Measurements from ENCODE around the gene MUSK.

MUSK gene

DNA sequence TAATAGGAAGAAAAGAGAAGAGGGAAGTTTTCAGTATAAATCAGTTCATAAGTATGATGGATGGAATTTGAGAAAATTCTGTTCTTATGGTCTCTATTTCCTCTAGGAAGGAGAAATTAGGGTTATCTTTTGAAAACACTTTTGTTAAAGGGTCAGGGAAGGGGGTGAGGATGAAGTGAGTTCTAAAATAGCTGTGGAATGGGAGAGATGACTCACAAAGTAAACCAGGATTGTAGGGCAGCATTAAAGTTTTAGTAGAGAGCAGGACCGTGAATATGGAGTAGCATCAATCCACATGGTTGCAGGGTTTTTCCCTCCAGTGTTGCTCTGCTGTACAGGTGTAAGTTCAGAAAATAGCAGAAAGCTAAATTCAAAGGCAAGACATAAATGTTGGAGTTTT lies 32.4 kb downstream of the MUSK start:
- DNase-seq = no peak

DNA sequence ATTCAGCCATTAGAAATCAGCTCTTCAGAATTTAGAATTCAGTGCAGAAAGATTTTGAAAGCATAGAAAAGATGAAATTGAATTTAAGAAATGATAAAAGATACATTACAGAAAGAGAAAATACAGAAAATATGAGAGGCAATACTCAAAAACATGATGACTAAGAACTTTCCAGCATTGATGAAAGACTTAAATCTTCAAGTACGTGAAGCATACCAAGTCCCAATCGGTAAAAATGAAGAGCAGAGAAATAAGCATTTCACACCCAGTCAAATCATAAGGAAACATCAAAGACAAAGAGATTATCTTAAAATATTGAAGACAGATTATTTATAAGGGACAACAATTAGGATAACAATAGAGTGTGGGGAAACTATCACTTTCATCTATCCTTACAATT lies 35.1 kb downstream of the MUSK start:
- DNase-seq = no peak

DNA sequence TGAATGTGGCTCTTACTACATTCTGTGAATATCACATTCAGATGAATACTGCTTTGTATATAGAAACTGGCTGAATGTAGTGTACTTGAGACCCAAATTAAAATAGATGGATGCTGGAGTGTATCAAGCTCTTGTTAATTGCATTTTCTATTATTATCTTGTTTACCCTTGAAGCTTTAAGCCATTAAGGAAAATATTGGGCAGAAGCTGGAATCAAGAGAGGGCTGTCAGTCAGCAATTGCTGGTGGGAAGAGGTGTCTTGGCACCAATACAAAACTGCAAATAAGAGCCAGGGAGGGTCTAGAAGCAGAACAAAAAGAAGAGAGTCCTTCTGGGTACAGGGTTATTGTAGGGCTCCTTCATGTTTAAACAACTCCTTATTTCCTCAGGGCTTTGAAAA lies 38.8 kb downstream of the MUSK start:
- DNase-seq = no peak

DNA sequence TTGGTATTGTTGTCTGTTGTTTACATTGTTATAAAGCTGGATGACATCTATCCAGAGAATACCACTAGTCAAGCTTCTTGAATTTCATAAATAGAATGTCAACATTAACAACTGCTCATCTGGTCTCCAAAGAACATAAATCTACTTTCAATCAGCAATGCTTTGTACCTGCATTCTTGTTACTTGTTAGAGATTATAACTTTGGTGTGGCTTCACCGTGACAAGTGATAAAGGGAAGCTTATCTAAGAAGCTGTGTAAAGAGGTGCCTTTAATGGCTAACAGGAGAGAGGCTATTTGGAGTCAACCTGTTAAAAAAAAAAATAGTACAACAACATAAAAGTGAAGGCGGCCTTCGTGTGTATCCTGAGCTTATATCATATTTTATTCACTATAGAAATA lies 41.8 kb downstream of the MUSK start:
- no peak for DNase-seq

DNA sequence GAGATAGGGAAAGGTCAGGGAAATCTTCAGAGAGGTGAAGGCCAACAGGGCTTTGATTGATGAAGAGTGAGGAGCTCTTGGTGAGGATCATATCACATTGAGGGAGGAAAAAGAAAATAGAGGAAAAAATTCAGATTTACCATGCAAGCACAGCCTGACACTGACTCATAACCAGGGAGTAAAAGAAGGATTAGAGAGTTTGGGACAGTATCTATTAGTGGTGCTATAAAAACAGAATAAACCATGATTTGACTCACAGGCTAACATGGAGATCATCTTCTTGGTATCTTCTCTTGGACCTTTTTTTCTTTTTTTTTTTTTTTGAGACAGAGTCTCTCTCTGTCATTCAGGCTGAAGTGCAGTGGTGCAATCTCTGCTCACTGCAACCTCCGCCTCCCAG lies 44.4 kb downstream of the MUSK start:
- no peak for DNase-seq

DNA sequence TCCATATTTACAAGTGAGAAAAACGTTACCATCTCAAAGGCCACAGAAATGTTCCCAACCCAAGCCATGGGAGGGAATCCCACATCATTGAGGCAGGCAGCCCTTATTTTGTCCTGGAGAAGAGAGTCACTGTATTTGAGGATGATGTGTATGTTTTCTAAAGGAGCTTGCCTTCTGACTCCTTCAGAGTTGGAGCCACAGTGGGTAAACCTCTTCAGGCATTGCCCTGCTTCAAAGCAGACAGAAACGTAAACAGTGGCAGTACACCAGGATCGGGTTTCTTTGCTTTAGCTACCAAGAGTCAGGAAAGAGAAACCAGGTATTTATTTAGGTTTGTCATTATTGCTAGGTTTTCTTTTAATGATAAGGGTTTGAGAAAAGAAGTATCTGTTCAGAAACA lies 45.7 kb downstream of the MUSK start:
- no peak for DNase-seq

DNA sequence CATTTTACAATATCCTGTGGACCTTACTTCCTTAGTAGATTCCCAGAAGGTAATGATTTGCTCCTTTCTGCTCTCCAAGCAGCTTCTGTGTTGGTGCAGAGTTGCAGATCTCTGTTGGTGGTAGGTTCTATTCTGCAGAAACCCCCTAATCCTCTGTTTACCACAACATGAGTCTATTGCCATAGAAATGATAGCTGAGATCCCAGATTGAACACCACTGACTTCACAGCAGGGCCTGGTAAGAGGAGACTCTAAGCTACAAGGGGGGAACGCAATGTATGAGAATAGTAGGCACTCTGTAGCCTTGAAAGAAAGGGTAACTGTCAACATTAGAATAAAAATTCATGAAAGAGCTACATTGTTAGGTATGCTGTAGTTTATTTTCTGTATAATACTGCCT lies 59.5 kb downstream of the MUSK start:
- DNase-seq = no peak

DNA sequence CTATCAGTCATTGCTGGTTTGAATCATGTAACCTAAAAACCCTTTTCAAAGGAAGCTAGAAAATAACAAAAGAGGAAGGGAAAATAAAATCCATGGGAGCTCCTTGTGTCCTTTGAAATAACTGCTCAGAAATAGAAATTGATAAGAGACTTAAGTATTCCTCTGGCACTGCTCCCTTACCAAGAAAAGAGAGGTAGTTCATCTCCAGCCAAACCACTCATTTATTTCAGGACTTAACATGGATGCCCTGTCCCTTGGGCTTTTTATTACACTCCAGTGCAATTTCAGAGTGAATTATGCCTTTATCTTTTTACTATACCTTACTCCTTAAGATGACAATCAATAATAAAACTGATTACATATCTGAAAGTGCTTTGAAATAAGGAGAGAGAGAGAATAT lies 61.0 kb downstream of the MUSK start:
- no peak for DNase-seq

DNA sequence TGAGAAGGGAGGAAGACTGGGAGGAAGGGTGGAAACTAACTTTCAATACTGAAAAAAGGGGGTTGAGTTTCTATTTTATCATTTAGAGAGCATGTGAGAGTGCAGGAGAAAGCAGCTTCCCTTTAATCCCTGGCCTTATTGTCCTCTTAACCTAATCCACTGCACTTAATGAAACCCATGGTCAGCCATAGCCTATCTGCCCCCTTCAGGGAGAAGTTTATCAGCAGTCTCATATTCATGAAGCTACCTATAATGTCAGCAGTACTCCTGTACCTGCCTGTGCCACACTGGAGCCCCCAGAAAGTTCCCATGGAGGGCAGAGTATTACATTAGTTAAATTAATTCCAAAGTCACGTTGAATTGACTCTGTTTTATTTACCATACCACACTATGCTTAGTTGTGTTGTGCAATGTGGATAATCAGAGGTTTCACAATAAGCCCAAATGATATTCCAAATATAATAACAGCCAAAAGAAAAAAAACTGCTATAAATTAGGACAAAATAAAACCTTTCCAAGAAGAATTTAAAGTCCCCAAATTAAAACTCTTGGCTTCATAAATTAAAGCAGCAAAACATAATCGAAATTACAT lies 62.9 kb downstream of the MUSK start:
- DNase-seq = no peak

DNA sequence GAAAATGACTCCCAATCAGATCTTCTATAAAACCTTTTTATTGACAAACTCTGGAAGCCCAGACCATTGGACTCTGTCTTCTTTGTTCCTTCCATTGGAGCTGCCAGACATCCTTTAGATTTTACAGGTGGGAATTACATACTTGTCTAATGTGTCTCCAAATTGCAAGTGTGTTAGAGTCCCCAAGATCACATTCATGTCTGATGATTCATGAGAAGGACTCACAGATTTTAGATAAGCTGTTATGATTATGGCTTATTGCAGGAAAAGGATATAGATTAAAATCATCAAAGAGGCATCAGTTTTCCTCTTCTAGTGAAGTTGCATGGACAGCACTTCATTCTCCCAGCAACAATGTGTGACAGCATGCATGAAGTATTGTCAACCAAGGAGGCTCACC lies 70.4 kb downstream of the MUSK start:
- DNase-seq = no peak

DNA sequence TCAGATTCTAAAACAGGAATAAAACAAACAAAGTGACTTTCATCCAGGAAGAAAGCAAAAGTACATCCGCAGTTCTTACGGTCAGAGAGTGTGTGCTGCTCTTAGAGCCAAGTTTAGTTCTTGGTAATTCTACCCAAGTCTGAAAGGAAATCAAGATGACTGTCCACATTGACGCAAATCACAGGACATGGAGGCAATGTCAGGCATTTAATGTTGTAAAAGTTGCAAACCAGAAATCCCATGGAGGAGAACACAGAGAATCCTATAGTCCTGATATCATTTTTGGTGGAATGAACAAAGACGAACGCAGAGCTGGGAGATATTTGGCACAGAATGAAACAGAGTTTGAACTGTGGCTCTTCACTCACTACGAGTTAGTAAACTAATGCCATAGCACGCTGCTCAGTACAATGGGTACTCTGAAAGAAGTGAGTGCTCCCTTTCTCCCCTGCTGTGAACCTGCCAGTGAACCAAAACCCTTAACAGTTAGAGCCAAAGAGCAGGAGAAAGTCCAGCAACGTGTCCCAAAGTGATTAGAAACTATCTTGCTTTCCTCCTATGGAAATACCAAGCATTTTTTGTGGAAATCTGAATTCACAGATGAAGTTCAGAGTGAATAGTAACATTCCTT lies 74.3 kb downstream of the MUSK start:
- DNase-seq = no peak

DNA sequence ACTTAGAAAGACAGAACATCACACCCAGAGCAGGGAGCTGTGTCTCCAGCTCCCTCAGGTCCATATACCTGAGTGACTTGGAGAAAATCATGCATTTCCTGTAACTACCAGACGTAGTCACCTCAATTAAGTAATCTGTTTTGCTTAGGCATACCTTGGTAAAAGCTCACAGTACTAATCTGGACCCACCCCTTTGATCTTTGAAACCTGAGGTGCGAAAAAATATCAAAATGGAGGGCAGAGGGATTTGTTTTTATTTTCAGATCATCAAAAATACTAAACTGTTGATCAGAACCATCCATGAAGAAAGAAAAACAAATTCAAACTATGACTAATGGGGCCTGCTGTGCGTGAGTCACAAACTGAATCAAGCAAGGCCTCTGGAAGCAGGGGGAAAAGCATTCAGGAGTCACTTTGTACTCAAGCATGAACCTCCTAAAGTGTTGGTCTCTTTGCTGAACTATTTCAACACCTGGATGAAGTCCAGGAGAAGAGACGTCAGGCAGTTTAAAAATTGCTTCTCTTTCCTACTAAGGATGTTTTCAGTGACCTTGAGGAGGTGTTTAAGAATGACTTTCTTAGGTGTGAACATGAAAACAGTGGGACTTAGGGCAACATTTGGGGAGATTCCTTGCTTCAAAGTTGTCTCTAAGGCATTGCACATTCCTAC lies 76.3 kb downstream of the MUSK start:
- no peak for DNase-seq

DNA sequence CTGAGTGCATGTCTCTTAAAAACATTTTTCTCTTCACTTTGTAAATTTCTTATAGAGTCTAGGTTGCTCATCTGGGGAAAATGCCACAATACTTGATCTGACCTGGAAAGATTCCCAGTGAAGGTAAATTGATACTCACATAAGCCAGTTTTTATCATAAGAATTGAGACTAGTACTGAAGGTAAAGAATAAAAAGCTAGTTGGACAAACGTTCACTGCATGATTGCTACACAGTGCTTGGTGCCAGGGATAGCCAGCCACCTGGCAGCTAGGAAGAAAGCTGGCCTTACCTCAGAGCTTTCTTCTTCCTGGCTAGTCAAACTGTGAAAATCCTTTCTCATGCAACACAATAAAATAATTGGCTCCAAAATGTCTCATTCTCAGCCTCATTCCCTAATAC lies 77.1 kb downstream of the MUSK start:
- no peak for DNase-seq

DNA sequence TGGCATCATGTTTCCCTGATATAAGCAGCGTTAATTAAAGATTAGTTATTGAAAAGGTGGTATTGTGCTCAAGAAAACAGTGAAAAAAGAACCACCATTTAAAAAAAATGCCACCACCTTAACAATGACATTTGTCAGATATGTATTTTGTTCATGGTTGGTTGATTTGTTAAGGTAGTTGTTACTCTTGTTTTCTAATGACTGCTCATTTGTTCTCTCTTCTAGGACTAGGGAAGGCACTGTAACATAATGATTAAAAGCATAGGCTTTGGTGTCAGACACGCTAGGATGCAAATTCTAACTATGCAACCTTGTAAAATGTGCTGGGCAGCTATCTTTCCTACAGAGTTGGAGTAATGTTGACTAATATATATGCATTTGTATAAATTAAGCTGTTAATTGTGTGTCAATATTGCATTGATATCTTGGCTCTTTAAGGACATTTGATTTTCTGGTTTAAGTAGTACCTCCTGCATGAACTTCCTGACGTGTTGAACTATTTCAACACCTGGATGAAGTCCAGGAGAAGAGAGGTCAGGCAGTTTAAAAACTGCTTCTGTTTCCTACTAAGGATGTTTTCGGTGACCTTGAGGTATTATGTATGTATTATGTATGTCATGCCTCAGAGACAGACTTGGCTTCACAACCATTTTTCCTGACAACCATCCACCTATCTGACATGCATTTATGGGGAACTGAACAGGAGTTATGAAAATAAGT lies 77.8 kb downstream of the MUSK start:
- DNase-seq = no peak

DNA sequence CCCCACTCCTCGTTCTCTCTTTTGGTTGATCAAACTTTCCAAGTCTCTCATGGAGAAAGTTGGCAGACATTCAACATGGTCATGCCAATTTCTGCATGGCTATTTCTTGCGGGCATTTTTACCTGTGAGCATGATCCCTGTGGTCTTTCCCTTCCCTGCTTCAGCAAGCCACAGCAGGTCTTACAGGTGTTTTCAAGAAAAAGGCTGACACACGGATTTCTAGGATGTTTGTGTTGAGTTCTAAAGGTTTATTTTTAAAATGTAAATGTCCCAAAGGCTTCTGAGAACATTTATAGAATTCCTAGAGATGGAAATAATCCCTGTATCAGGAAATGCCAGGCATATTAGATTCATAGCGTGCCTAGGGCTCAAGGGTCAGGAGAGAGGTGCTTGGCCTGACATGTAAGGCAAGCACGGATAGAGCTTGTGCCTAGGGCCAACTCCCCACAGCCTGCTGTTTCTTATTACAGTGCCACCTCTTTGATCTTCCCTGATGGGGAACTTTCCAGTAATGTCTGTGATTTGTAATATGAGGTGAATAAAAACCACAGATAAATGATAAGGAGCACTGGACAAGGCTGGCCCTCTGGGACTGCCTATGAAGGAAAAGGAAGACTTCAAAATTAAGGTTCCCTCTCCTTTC lies 79.8 kb downstream of the MUSK start:
- no peak for DNase-seq

DNA sequence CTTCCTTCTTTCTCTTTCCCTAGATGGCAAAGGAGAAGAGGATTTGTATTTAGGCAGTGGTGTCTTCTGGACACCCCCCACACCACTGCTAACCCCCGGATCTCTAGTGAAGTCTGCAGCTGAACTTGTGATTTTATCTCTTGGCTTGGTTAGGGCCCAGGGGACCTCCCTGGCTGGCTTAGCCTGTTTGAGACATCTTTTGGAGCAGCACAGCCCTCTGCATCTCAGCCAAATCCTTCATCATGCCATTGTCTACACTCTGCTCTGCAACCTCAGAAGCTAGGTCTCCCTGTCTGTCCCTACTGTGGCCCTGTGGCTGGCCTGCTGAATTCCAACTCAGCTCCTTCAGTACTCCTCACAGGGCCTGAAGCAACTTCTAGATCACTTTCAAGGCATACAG lies 81.7 kb downstream of the MUSK start:
- DNase-seq = no peak

DNA sequence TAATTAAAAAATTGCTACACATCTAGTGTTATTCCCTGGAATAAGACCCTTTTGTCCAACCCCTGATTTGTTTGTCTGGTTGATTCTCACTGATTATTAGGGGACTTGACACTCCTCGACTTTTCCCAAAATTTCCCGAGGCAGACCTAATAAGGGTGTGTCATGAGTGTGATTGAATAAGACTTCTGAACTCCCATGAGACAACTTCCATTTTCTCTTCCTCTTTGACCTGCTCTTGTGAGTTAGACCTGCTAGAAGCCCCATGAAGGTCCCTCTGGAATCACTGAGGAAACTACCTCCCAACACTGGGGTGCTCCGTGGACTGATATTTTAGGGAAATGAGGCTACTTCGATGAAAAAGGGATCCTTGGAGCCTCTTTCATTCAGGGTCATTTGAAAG lies 83.4 kb downstream of the MUSK start:
- no peak for DNase-seq

DNA sequence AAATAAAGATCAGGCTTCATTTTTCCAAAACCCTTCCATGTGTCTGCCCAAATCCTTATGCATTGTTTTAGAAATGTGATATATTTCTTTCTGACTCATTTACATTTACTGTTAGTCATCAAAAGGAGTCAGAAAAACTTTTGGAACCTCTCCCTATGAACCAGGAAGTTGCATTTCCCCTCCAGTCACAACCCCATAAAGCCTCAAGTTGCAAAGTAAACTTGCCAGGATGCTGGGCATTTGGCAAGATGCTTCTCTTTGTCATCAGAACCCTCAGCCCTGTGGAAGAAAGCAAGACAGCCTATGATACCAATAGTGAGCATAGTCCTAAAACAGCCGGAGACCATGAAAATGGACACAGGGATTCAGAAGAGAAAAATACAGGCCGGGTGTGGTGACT lies 84.2 kb downstream of the MUSK start:
- no peak for DNase-seq

DNA sequence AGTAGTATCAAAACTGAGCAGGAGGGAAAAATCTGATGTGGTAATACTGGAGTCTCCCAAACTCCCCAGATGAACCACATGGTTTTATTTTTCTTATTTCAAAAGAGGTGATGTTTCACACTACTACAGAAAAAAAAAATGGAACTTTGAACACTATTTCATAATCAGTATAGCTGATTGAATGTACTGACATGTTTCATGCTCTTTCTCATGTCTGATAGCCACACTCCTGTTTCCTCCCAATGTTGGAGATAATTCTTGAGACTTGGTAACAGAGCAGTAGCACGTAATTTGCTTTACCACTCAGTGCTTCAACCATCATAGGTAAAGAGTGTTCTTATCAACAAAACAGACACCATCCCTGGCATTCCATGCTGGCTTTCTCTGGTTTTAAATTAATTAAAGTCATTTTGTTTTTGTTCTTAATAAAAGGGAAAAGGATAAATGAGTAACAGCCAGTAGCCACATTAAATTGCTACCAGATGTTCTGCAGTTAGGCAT lies 85.2 kb downstream of the MUSK start:
- DNase-seq = no peak

DNA sequence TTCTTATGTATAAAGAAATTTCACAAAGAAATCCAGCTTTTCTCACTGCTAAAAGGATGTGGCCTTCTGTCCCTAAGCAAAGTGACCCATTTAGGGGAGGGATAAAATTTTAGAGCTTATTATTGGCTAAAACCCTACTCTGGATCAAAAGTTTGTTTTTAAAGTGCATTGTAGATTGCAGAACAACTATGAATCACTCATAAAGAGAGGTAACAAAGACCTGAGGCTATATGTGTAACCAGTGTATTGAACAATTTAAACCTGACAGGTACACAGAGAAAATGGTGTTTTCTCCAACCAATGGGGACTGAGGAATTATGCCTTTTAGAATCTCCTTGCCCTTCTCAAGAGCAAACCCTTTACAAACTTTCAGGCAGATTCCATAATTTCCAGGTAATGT lies 86.6 kb downstream of the MUSK start:
- no peak for DNase-seq

DNA sequence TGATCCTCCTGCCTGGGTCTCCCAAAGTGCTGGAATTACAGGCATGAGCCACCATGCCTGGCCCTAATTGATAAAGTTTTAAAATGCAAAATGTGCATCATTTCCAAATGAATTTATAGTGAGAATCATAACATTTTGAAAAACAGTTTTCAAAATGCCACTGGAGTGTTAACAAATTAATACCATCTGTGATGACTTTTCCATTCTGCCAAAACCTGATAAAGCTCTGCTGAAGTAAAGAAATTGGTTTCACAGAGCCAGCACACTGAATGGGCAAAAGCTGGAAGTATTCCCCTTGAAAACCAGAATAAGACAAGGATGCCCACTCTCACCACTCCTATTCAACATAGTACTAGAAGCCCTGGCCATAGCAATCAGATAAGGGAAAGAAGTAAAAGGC lies 89.6 kb downstream of the MUSK start:
- DNase-seq = no peak

DNA sequence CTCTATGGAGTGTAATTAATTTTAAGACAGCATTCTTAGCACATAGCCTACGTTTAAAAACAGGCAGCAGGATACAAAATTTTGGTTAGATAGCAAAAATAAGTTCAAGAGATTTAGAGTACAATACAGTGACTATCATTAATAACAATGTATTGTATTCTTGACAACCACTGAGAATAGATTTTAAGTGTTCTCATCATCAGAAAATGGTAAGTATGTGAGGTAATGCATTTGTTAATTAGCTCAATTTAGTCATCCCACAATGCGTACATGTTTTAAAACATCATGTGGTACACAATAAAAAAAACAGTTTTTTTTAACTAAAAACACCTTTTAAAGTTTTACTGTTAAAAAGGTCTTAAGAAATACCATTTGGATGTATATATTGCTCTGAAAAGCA lies 94.2 kb downstream of the MUSK start:
- no peak for DNase-seq

DNA sequence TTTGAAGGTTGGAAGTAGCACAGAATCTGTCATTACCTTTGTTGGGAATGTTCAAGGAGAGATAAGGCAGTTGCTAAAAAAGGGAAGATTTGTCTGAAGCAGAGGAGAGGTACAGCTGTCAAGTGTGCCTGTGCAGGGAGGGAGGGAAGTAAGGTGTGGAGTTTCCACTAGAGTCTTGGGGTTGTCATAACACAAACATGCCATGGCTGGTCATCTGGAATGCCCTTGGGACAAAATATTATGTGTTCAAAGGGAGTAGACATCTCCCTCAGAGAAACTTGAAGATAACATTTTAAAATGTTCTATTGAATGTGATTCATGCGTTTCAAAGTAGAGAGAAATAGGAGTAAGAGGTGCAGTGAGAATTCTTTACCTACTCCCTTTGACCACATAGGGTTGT lies 95.0 kb downstream of the MUSK start:
- no peak for DNase-seq

DNA sequence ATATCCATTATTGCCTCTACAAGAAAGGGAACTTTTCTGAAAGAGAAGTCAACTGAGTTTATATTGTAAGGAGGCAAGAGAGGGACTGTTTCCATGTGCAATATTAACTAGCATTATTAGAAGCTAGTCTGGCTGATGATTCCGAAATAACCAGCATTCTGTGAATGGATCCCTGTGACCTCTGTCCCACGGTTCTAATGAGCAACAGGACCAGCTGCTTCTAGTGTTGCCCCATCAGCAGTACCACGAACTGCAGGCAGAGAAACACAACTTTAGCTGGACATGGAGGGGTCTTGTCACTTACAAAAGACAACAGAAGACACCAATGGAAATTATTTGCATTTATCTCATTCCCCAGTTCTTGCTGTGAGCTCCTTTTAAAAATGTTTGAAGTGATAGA lies 95.4 kb downstream of the MUSK start:
- DNase-seq = no peak
